DOHH2 (cell line): ENCODE data around the gene ABTB2.

Experiments used
- H3F3A ChIP-seq: fragments of 200-600 bp; sonication (generic), shearing (Covaris generic); 2 replicates; pipeline ENCODE4 v1.6.0; 2016; ENCODE audit warnings: antibody characterized with exemption, mild to moderate bottlenecking; ENCODE audit not compliant: control insufficient read depth, insufficient read depth
- H3K27ac ChIP-seq: fragments of 200-600 bp; sonication (generic); 2 replicates; pipeline ENCODE4 v1.5.1; 2014; ENCODE audit warnings: low read depth, mild to moderate bottlenecking, low read length, moderate library complexity
- H3K27me3 ChIP-seq: fragments of 200-600 bp; sonication (generic); 2 replicates; pipeline ENCODE4 v1.6.1; 2014; ENCODE audit warnings: mild to moderate bottlenecking, low read length, mixed read lengths; ENCODE audit not compliant: control insufficient read depth
- H3K36me3 ChIP-seq: fragments of 200-600 bp; sonication (generic); 2 replicates; pipeline ENCODE4 v1.6.1; 2014; ENCODE audit warnings: mild to moderate bottlenecking, low read length, moderate library complexity, mixed read lengths; ENCODE audit not compliant: control insufficient read depth
- H3K4me1 ChIP-seq: fragments of 200-600 bp; sonication (generic); 2 replicates; pipeline ENCODE4 v1.6.1; 2014; ENCODE audit warnings: mild to moderate bottlenecking, low read length, mixed read lengths; ENCODE audit not compliant: control insufficient read depth
- H3K4me2 ChIP-seq: fragments of 200-600 bp; sonication (generic); 2 replicates; pipeline ENCODE4 v1.6.0; 2014; ENCODE audit warnings: mild to moderate bottlenecking, low read length, moderate library complexity
- H3K4me3 ChIP-seq: fragments of 200-600 bp; sonication (generic); 2 replicates; pipeline ENCODE4 v1.5.1; 2014; ENCODE audit warnings: mild to moderate bottlenecking, low read length, mixed read lengths
- H3K79me2 ChIP-seq: fragments of 200-600 bp; sonication (generic); 2 replicates; pipeline ENCODE4 v1.6.1; 2014; ENCODE audit warnings: mild to moderate bottlenecking, low read length, mixed read lengths; ENCODE audit not compliant: control insufficient read depth
- H3K9me2 ChIP-seq: fragments of 200-600 bp; sonication (generic); replicated peaks from 2 replicates; pipeline ENCODE4 v1.6.1; 2014; ENCODE audit warnings: mild to moderate bottlenecking, low read length, mixed read lengths; ENCODE audit not compliant: control insufficient read depth
- H3K9me3 ChIP-seq: fragments of 200-600 bp; sonication (generic); 2 replicates; pipeline ENCODE4 v1.6.1; 2014; ENCODE audit warnings: antibody characterized with exemption, low read length, mixed read lengths; ENCODE audit not compliant: control insufficient read depth, insufficient read depth
- H4K20me1 ChIP-seq: fragments of 200-600 bp; sonication (generic); 2 replicates; pipeline ENCODE4 v1.6.0; 2014; ENCODE audit warnings: low read depth, mild to moderate bottlenecking, antibody characterized with exemption, low read length, moderate library complexity; ENCODE audit not compliant: control insufficient read depth, insufficient read depth
- EZH2phosphoT487 ChIP-seq: fragments of 200-600 bp; sonication (generic); IDR thresholded peaks from 2 replicates; pipeline ENCODE4 v1.6.1; 2017; ENCODE audit warnings: borderline replicate concordance, mild to moderate bottlenecking, antibody characterized with exemption, low read length, moderate library complexity, mixed read lengths
- TF ChIP-seq, protein P1 (sequence below): fragments of 200-600 bp; sonication (generic); IDR thresholded peaks from one replicate; pipeline ENCODE4 v1.5.1; 2014; ENCODE audit warnings: antibody characterized with exemption, mild to moderate bottlenecking, low read depth, low read length; ENCODE audit not compliant: poor library complexity, severe bottlenecking

Gene ABTB2

GRCh38 chr11:34165786-34166555 is 191.8 kb downstream of the ABTB2 start:
- Histone ChIP-seq H3F3A (no peaks in the 10 kb centered on the region), H3K9me3 (no peaks in the 10 kb centered on the region), H3K36me3 (no peaks in the 10 kb centered on the region), H3K79me2 (no peaks in the 10 kb centered on the region), H3K4me2 (no peak overlapping the region), H3K4me3 (no peak overlapping the region), H3K9me2 (no peaks in the 10 kb centered on the region), H3K27me3 (no peaks in the 10 kb centered on the region), H4K20me1 (no peaks in the 10 kb centered on the region; the same call in 1 of the 2 replicates), H3K27ac (no peak overlapping the region), H3K4me1 (no peaks in the 10 kb centered on the region)
- TF ChIP-seq EZH2phosphoT487: no peak
- TF ChIP-seq, protein P1, sequence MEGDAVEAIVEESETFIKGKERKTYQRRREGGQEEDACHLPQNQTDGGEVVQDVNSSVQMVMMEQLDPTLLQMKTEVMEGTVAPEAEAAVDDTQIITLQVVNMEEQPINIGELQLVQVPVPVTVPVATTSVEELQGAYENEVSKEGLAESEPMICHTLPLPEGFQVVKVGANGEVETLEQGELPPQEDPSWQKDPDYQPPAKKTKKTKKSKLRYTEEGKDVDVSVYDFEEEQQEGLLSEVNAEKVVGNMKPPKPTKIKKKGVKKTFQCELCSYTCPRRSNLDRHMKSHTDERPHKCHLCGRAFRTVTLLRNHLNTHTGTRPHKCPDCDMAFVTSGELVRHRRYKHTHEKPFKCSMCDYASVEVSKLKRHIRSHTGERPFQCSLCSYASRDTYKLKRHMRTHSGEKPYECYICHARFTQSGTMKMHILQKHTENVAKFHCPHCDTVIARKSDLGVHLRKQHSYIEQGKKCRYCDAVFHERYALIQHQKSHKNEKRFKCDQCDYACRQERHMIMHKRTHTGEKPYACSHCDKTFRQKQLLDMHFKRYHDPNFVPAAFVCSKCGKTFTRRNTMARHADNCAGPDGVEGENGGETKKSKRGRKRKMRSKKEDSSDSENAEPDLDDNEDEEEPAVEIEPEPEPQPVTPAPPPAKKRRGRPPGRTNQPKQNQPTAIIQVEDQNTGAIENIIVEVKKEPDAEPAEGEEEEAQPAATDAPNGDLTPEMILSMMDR: no peak

GRCh38 chr11:34165121-34165520 is 192.7 kb downstream of the ABTB2 start:
- no peak overlapping the region for H3K4me3 ChIP-seq
- no peaks in the 10 kb centered on the region for H3K79me2 ChIP-seq
- no peaks in the 10 kb centered on the region; the same call in 1 of the 2 replicates for H4K20me1 ChIP-seq
- no peak overlapping the region for H3K4me2 ChIP-seq
- H3K36me3 ChIP-seq: no peaks in the 10 kb centered on the region
- TF ChIP-seq, protein P1: no peak
- TF ChIP-seq EZH2phosphoT487: no peak
- H3K4me1 ChIP-seq: no peaks in the 10 kb centered on the region
- no peaks in the 10 kb centered on the region for H3K9me3 ChIP-seq
- no peaks in the 10 kb centered on the region for H3K27me3 ChIP-seq
- no peaks in the 10 kb centered on the region for H3K9me2 ChIP-seq
- H3K27ac ChIP-seq: no peak overlapping the region
- H3F3A ChIP-seq: no peaks in the 10 kb centered on the region

DNA sequence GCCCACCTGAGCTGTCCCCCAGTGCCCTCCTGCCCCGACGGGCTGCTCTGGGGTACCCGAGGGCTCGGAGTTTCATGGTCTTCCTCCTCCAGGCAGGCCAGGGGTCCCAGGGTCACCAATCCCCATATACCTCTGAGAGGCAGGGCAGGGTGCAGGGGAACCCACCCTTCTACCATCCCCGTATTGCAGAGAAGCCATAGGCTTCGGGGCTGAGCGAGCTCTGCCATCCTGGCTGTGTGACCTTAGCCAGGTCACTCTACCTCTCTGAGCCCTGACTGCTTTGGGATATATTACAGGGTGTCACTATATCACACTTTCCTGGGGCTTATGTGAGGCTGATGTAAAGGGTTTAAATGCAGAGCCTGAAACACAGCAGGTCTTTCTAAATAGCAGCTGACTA is 195.0 kb downstream of the ABTB2 start:
- no peak overlapping the region for H3K27ac ChIP-seq
- TF ChIP-seq EZH2phosphoT487: no peak
- TF ChIP-seq, protein P1: no peak
- H3K9me2 ChIP-seq: no peaks in the 10 kb centered on the region
- H3K4me2 ChIP-seq: no peak overlapping the region
- H3K79me2 ChIP-seq: no peaks in the 10 kb centered on the region
- H3K9me3 ChIP-seq: no peaks in the 10 kb centered on the region
- no peaks in the 10 kb centered on the region for H3F3A ChIP-seq
- no peaks in the 10 kb centered on the region for H3K4me1 ChIP-seq
- H3K27me3 ChIP-seq: no peaks in the 10 kb centered on the region
- H3K36me3 ChIP-seq: no peaks in the 10 kb centered on the region
- H4K20me1 ChIP-seq: no peaks in the 10 kb centered on the region; the same call in 1 of the 2 replicates
- H3K4me3 ChIP-seq: no peak overlapping the region
